Neural cell (in vitro differentiated cells): ENCODE measurements around the gene AHCYL1.

Source experiments
- CTCF ChIP-seq: fragments of 450-650 bp; IDR thresholded peaks from 2 replicates; pipeline ENCODE4 v1.5.1; 2014; ENCODE audit warnings: antibody characterized with exemption, mild to moderate bottlenecking, moderate library complexity; ENCODE audit not compliant: poor library complexity, severe bottlenecking
- EZH2 ChIP-seq: fragments of 200-600, 300-800 bp; shearing (Covaris generic), sonication (generic); IDR thresholded peaks from 2 replicates; pipeline ENCODE4 v1.6.1; 2014; ENCODE audit warnings: antibody characterized with exemption, low read length, borderline replicate concordance, mild to moderate bottlenecking; ENCODE audit not compliant: insufficient read depth, poor library complexity, severe bottlenecking

- TF ChIP-seq CTCF: no peak
- TF ChIP-seq EZH2: no peak
Observed at GRCh38 chr1:109995536-109995935, 11.0 kb downstream of the AHCYL1 start.
